HG03378 (cell line): ENCODE measurements around the gene KRT6B.
"Not testable (repeated sequence)": the region's sequence is repeated elsewhere in the genome, so short reads cannot be mapped to it uniquely, and the experiment has no call there.

Experiments used
- ATAC-seq: cut with Tn5 transposase; IDR thresholded peaks from one replicate; pipeline ENCODE4 v1.9.1; 2021; ENCODE audit warnings: mild to moderate bottlenecking, moderate library complexity; ENCODE audit not compliant: unreplicated experiment

Gene KRT6B

GRCh38 chr12:52414936-52415335 lies 37.0 kb downstream of the KRT6B start:
- no peak for ATAC-seq

GRCh38 chr12:52413782-52414345 lies 38.1 kb downstream of the KRT6B start:
- no peak for ATAC-seq

- no peak for ATAC-seq
These were observed 38.7 kb downstream of the KRT6B start for GRCh38 chr12:52413202-52413601.

DNA sequence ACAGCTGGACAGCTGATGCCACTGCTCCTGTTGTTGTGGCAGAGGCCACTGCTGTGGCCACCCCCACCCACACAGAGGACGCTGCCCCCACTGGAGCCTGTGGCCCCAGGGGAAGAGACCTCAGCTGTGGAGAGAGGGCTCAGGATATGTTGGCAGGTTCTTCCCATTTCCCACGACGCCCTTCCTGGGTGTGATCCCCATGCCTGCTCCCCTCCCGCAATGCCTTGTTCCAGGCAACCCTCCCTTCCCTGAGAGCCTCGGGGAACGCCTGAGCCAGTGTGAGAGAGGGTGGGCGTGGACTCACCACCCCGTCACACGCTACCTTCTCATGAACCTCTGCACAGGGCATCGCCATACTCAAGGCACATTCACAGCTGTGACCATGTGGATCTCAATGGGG lies 40.1 kb downstream of the KRT6B start:
- no peak for ATAC-seq

DNA sequence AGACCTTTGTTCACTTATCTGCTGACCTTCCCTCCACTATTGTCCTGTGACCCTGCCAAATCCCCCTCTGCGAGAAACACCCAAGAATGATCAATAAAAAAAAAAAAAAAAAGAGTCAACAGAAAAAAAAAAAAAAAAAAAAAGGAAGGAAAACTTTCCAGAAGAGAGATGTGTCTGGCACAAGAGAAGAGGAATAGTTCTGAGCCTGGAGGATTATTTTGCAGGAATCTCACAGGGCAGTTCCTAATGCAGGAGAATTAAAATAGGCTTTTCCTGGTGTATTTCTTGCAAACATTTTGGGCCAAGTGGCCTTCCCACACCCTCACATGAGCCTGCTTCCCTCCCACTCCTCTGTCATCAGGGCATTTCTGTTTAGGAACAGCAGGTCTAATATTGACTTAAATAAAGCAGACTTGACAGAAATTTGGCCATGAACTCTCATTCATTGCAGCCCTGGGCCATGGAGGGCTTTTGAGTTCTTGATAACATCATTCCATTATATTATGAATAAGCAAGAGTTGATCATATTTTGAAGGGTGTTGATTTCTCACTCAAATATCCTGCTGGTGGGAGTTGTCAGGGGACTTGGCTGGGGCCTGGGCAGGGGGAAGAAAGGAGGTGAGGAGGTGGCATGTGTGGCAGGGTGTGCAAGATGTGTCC lies 41.2 kb downstream of the KRT6B start:
- not testable (repeated sequence) for ATAC-seq

GRCh38 chr12:52407918-52408317 lies 44.0 kb downstream of the KRT6B start:
- ATAC-seq, result no peak

DNA sequence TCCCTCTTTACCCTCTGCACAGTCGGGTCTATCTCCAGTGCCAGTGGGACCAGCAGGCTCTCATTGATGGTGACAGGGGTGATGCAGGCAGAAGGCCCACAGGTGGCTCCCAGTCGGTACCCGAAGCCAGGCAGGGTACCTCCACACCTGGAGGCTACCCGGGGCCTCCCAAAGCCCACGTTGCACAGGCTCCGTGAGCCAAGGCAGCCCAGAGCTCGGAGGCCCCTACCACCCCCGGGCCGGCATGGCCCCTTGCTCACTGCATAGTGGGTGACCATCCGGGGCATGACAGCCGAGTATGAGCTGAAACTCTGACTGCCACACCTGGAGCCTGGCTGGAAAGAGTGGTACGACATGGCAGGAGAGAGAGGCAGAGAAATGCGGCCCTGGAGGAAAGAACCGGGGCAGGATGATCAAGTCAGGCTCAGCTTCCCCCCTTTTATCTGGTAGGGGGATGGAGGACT lies 46.0 kb downstream of the KRT6B start, which contains the start of gene KRT82:
Gene KRT82, minus strand, starts transcription at position 414 of the 464 bp plus-strand sequence. Its CDS starts 58 bp downstream, at position 356.
- ATAC-seq, result no peak

DNA sequence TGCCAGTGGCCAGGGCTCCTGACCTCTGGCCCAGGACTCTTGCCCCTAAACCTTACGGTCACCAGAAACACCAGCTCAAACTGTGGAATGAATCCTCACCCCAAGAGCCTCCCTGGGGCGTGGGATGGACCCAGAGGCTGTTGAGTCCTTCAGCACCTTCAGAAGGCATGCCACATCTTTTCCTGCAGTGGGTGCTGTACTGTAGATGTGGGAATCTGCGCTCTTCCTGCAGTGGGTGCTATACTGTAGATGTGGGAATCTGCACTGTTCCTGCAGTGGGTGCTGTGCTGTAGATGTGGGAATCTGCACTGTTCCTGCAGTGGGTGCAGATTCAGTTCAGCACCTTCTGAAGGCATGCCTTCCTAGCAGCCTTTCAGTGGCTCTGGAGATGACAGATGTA lies 47.0 kb downstream of the KRT6B start:
- no peak for ATAC-seq

- ATAC-seq, result no peak
These were observed 48.4 kb downstream of the KRT6B start for GRCh38 chr12:52403561-52403960.

GRCh38 chr12:52402873-52403540 lies 48.9 kb downstream of the KRT6B start:
- no peak for ATAC-seq

GRCh38 chr12:52402377-52402776 lies 49.6 kb downstream of the KRT6B start:
- no peak for ATAC-seq

GRCh38 chr12:52401926-52402325 lies 50.0 kb downstream of the KRT6B start:
- no peak for ATAC-seq

DNA sequence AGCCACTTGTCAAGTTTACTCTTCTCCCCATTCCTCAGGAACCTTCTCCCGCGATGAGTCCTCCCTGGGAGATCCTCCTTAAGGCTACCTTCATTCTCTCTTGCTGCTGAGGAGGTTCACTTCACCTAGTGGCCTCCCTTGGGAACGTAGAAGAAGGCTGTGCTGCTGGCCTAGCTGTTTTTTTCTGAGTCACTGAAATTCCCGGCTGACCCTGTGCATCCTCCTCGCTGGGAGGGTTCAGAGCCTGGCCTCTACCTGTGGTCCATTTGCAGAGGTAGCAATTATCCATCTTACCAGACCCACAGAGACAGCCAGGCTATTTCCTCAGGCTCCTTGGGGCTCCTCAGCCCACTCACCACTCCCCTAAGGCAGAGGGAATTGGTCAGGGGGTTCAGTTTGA lies 50.4 kb downstream of the KRT6B start:
- no peak for ATAC-seq

DNA sequence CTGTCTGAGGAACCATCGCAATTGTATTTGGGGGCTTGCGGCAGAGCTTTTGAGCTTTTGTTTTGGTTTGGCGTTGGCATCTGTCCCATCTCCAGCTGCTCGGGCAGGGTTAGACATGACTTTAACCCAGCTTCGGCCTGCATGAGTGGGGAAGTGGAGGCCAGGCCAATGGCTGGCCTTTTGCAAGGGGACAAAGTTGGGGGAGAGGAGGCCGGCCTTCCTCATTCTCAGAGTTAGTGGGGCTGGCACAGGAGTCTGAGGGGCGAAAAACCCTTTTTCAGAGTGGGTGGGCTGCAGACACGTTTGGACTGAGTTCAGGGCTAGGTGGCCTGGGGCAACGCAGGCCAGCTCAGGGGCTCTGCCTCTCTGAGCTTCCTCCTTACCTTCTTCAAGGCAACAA lies 51.0 kb downstream of the KRT6B start:
- no peak for ATAC-seq

DNA sequence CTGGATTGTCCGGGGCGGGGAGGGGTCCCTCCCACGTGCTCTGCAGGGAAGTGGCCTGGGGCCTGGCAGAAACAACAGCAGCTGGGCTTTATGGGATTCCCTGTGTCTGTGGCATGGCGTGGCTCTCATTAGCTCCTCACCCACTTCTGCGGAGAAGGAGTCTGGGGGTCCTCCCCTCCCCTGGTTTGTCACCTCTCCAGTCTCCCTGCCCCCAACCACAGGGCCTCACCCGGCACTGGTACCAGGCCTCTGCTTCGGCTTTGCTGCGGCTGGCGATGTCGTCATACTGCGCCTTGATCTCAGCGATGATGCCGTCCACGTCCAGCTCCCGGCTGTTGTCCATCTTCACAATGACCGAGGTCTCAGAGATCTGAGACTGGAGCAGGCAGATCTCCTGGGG lies 52.2 kb downstream of the KRT6B start:
- no peak for ATAC-seq

DNA sequence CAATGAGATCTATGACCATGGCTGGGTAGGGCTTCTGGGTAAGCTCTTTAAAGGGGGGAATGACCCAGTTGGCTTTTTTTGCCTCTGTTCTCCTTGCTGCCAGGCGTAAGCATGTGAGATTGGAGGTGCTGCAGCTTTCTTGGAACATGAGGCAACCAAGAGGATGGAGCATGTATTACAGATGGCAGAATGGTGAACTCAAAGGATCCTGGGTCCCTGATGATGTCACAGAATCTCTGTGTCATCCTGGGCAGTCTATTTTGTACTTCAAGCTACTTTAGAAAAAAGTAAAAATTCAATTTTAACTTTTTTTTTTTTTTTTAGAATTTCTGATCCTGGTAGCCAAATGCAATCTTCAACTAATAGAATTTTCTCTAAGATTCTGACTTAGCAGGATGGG lies 53.8 kb downstream of the KRT6B start:
- ATAC-seq, result no peak

- no peak for ATAC-seq
These were observed 55.3 kb downstream of the KRT6B start for GRCh38 chr12:52396656-52397055.
